CD1c-positive myeloid dendritic cell (primary cell): ENCODE results near the gene TMEM132A.
"Not testable (repeated sequence)": the region's sequence is repeated elsewhere in the genome, so short reads cannot be mapped to it uniquely, and the experiment has no call there.

ENCODE experiments used
- DNase-seq: peaks from one replicate; pipeline ENCODE4 v3.0.0-alpha.2; 2016; ENCODE audit errors: extremely low spot score

TMEM132A gene

GRCh38 chr11:60905047-60905446 is 19.2 kb upstream of the TMEM132A start:
- no peak for DNase-seq

GRCh38 chr11:60905551-60906113 is 18.6 kb upstream of the TMEM132A start:
- DNase-seq = no peak

- peak; percentile 100 for DNase-seq
Measured at GRCh38 chr11:60906132-60906972, 17.9 kb upstream of the TMEM132A start, which contains the start of gene PRPF19. Gene PRPF19, minus strand, starts transcription at chr11:60906585. Its CDS starts 203 bp downstream, at chr11:60906382.

- DNase-seq = no peak
Measured at GRCh38 chr11:60908803-60909202, 15.5 kb upstream of the TMEM132A start.

GRCh38 chr11:60909680-60910280 is 14.5 kb upstream of the TMEM132A start:
- DNase-seq = not testable (repeated sequence)

GRCh38 chr11:60910281-60910687 is 14.0 kb upstream of the TMEM132A start:
- peak; percentile 88 for DNase-seq

- peak; percentile 71 for DNase-seq
Measured at GRCh38 chr11:60910711-60911380, 13.4 kb upstream of the TMEM132A start.

- no peak for DNase-seq
Measured at GRCh38 chr11:60912223-60912850, 11.9 kb upstream of the TMEM132A start.

- no peak for DNase-seq
Measured at GRCh38 chr11:60912851-60913528, 11.3 kb upstream of the TMEM132A start.

- DNase-seq = peak; percentile 92
Measured at GRCh38 chr11:60913793-60914632, 10.2 kb upstream of the TMEM132A start, which contains the start of gene TMEM109. Gene TMEM109, plus strand, starts transcription at chr11:60914158. Its CDS starts 5,536 bp downstream, at chr11:60919694.

- DNase-seq = peak; percentile 28
Measured at GRCh38 chr11:60914633-60915247, 9.5 kb upstream of the TMEM132A start.

GRCh38 chr11:60915248-60915914 is 8.9 kb upstream of the TMEM132A start:
- peak; percentile 66 for DNase-seq

GRCh38 chr11:60916669-60917206 is 7.5 kb upstream of the TMEM132A start:
- DNase-seq = no peak

GRCh38 chr11:60917267-60917666 is 7.0 kb upstream of the TMEM132A start:
- no peak for DNase-seq

GRCh38 chr11:60918251-60918938 is 5.9 kb upstream of the TMEM132A start:
- no peak for DNase-seq

- no peak for DNase-seq
Measured at GRCh38 chr11:60918939-60919265, 5.4 kb upstream of the TMEM132A start.

- peak; percentile 55 for DNase-seq
Measured at GRCh38 chr11:60919320-60919719, 4.9 kb upstream of the TMEM132A start.

- no peak for DNase-seq
Measured at GRCh38 chr11:60919956-60920355, 4.3 kb upstream of the TMEM132A start.
